Stimulated activated memory B cell treated with anti-CD40 and anti-IgM and Interleukin-4, amounts not matched to agents 10 μg/mL and 1 μg/mL and 100 μg/mL, for 72 hours (primary cell): ENCODE data around the gene PTPRJ.

Experiments
- ATAC-seq: fragments of 150-1000 bp; cut with Tn5 transposase; 2 replicates; pipeline ENCODE4 v1.10.0; 2021
- H3K27ac Mint-ChIP-seq: one replicate; pipeline ENCODE4 v1.8.0; 2022; ENCODE audit warnings: mild to moderate bottlenecking, mixed read lengths
- H3K27me3 Mint-ChIP-seq: one replicate; pipeline ENCODE4 v1.8.0; 2022; ENCODE audit warnings: mixed read lengths
- H3K36me3 Mint-ChIP-seq: one replicate; pipeline ENCODE4 v1.8.0; 2022; ENCODE audit warnings: mixed read lengths
- H3K4me1 Mint-ChIP-seq: one replicate; pipeline ENCODE4 v1.8.0; 2022; ENCODE audit warnings: mixed read lengths
- H3K4me3 Mint-ChIP-seq: one replicate; pipeline ENCODE4 v1.8.0; 2022; ENCODE audit warnings: mild to moderate bottlenecking, moderate library complexity, mixed read lengths
- H3K9me3 Mint-ChIP-seq: one replicate; pipeline ENCODE4 v1.8.0; 2022; ENCODE audit warnings: mixed read lengths

Gene PTPRJ

GRCh38 chr11:48090174-48090573 lies 109.8 kb downstream of the PTPRJ start:
- peak overlapping the region; percentile 67 for H3K27ac Mint-ChIP-seq
- no peak for ATAC-seq
- H3K36me3 Mint-ChIP-seq, result peaks cover 3% of the 10 kb centered on the region
- H3K9me3 Mint-ChIP-seq, result no peaks in the 10 kb centered on the region
- no peak overlapping the region for H3K4me3 Mint-ChIP-seq
- peaks cover 77% of the 10 kb centered on the region for H3K4me1 Mint-ChIP-seq
- no peaks in the 10 kb centered on the region for H3K27me3 Mint-ChIP-seq

DNA sequence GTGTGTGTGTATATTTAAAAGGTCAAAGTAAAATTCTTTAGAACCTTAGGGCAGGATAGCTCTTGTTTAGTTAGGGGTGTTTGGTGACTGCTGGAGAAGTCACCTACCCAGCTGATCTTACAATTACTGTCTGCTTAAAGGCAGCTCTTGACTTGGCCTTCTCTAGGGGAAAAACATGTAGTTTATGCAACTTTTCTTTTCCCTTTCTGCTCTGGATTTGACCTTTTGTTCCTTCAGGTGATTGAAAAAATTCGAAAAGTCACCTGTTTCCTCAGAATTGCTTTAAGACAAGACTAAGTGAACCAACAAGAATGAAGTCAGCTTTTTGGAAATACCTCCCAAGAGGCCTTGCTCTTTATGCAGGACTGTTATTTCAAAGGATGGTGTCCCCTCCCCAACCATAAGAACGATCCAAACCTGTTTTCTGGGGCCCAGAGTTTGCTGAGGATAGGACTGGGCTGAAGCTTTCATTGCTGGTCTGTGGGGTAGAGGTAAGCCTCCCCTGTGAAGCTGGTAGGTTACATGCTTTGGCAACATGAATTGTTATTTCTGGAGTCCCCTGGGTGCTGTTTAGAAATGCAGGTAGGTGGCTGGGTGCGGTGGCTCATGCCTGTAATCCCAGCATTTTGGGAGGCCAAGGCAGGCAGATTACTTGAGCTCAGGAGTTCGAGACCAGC lies 111.2 kb downstream of the PTPRJ start:
- H3K4me1 Mint-ChIP-seq, result peaks cover 85% of the 10 kb centered on the region
- no peaks in the 10 kb centered on the region for H3K27me3 Mint-ChIP-seq
- peak overlapping the region; percentile 5 for H3K4me3 Mint-ChIP-seq
- H3K9me3 Mint-ChIP-seq, result no peaks in the 10 kb centered on the region
- peaks cover 5% of the 10 kb centered on the region for H3K36me3 Mint-ChIP-seq
- ATAC-seq, result peak; percentile 57
- peak overlapping the region; percentile 67 for H3K27ac Mint-ChIP-seq

GRCh38 chr11:48093323-48093722 lies 113.0 kb downstream of the PTPRJ start:
- no peak for ATAC-seq
- Mint-ChIP-seq H3K27ac (peak overlapping the region; percentile 50), H3K4me3 (no peak overlapping the region), H3K9me3 (no peaks in the 10 kb centered on the region), H3K4me1 (peaks cover 77% of the 10 kb centered on the region), H3K27me3 (no peaks in the 10 kb centered on the region), H3K36me3 (peaks cover 5% of the 10 kb centered on the region)

DNA sequence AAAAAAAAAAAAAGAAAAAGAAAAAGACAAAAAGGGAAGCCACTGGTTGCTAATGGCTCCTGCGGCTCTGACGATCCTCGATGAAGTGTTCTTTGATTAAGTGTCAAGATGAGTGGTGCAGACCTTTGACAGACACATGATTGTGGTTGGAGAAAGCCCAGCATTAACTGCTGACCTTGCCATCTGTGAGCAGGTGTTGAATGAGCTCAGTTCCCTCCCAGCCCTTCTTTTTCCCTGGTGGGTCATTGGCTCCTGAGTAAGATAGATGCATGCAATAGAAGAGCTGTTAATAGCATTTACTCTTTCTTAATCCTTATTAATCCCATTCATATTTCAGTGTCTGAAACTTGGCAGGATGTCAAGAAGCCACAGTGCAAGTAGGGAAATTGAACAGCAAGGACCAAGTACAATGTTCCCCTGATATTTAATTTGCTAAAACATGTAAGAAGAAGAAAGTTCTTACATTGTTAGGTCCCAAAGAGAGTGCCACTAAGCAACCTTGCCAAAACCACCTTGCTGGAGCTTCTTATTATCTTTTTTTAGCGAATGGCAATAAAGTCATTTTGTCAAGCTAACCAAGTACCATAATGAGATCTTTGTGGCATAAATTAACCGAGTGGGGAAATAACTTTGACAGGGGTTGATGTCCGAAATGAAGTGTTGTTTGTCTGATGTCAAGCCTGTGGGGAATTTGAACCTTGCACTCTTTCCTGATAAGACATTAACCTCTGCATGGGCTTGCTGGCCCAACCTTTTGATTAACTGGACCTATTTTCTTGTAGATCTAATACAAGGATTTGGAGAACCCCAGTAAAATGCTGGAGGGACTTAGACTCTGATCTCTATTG lies 113.7 kb downstream of the PTPRJ start:
- Mint-ChIP-seq H3K9me3 (no peaks in the 10 kb centered on the region), H3K36me3 (peaks cover 5% of the 10 kb centered on the region), H3K4me3 (peak overlapping the region; percentile 41), H3K27ac (peak overlapping the region; percentile 50), H3K27me3 (no peaks in the 10 kb centered on the region), H3K4me1 (peaks cover 71% of the 10 kb centered on the region)
- peak; percentile 84 for ATAC-seq

DNA sequence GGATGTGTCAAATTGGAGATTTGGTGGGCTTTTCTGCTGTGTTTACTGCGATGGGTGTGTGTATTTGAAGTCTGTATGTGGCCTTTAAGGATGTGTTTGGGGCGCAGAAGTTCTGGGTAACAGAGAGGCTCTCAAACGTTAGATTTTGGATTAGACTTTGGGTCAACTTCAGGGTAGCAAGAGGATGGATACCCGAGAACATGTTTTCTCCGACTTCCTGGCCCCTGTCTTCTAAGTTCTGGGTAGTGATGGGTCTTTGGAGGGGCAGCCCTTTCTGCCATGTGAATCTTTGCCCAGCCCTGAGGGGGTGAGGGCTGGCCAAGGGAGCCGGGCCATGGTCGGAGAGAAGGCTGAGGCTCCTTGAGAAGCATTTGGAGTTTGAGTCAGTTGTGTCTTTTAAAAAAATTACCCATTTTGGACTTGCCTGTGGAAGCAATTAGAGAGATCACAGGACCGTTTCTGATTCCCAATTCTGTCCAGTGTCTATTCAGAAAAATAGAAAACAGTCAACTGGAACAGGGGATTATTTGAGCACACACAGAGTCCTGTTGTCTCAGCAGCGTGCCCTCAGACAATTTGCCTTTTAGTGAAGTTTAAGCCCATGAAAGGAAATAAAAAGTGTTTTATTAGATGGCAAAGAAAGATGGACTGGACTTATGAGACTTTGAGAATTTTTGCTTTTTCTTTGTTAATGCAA lies 114.4 kb downstream of the PTPRJ start:
- peaks cover 70% of the 10 kb centered on the region for H3K4me1 Mint-ChIP-seq

GRCh38 chr11:48095779-48096470 lies 115.6 kb downstream of the PTPRJ start:
- H3K27me3 Mint-ChIP-seq, result no peaks in the 10 kb centered on the region
- H3K36me3 Mint-ChIP-seq, result peaks cover 5% of the 10 kb centered on the region
- H3K4me3 Mint-ChIP-seq, result no peak overlapping the region
- peaks cover 62% of the 10 kb centered on the region for H3K4me1 Mint-ChIP-seq
- no peaks in the 10 kb centered on the region for H3K9me3 Mint-ChIP-seq
- peak overlapping the region; percentile 50 for H3K27ac Mint-ChIP-seq
- no peak for ATAC-seq

More for the DNA sequence above, 114.4 kb downstream of the PTPRJ start:
- H3K4me3 Mint-ChIP-seq, result no peak overlapping the region
- ATAC-seq, result no peak
- peak overlapping the region; percentile 50 for H3K27ac Mint-ChIP-seq
- no peaks in the 10 kb centered on the region for H3K9me3 Mint-ChIP-seq
- peaks cover 5% of the 10 kb centered on the region for H3K36me3 Mint-ChIP-seq
- H3K27me3 Mint-ChIP-seq, result no peaks in the 10 kb centered on the region

DNA sequence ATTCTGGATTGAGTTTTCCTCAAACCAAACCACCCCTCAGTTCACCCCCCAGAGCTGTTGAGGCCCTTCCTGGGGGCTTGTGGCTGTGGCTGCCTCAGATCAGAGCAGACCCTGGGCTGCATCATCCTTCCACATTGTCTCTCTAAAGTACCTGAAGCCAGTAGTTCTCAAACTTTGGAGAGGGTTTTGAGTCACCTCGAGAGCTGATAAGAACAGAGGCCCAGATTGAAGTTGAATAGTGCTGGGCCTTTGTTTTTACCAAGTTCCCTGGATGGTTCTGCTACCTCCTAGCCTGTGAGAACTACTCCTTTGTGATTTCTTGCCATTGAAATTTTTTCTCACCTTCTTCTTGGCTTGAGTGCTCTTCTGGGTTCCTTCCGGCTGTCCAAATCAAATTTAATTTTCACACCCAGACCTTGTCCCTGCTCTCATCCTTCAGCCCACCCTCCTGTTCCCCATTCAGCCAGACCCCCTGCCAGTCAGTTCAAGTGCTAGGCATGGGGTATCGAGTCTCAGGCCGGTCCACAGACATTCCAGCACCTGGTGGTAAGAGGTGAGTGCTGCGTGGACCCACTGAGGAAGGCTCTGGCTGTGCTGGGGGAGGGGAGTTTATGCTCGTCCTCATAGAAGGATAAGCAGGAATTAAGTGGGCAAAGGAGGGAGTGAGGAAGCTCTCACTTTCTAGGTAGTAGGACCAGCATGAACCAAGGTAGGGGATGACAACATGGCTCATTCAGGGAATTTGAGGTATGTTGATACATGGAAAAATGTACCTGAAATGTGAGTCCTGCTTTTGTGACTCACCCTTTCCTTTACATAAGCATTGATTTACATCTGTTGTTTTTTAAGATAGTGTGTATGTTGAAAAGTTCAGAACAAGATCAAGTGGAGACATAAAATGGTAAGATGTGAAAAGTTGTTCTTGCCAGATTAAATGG lies 116.5 kb downstream of the PTPRJ start:
- Mint-ChIP-seq H3K4me3 (no peak overlapping the region), H3K27me3 (no peaks in the 10 kb centered on the region), H3K27ac (peak overlapping the region; percentile 38), H3K4me1 (peaks cover 63% of the 10 kb centered on the region), H3K9me3 (no peaks in the 10 kb centered on the region), H3K36me3 (peaks cover 5% of the 10 kb centered on the region)
- ATAC-seq, result no peak

- H3K27ac Mint-ChIP-seq, result no peak overlapping the region
- no peak for ATAC-seq
- H3K36me3 Mint-ChIP-seq, result peaks cover 5% of the 10 kb centered on the region
- no peaks in the 10 kb centered on the region for H3K27me3 Mint-ChIP-seq
- no peaks in the 10 kb centered on the region for H3K9me3 Mint-ChIP-seq
- peaks cover 67% of the 10 kb centered on the region for H3K4me1 Mint-ChIP-seq
- H3K4me3 Mint-ChIP-seq, result no peak overlapping the region
Measured at GRCh38 chr11:48098024-48098423, 117.7 kb downstream of the PTPRJ start.

DNA sequence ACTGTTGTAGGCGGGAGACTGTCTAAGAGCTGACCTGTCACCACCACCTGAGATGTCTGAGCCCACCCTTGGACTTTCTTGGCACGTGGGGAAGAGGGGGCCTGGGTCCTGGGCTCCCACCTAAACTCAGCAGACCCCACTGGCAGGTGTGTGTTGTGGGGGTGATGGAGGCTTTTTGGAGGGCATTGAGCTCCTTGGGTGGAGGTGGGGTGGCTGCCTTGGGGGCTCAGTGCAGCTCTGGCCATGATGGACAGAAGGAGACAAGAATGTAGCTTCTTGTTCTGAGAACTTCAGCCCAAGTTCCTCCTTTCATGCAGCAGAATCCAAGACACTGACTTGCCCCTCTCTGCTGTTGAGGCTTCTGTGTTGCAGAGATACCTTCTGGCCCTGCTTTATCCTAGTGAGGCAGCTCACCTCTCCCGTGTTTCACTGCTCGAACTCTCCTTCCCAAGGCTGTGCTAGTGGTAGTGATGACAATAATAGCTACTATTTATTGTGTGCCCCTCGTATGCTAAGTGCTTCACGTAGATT lies 119.6 kb downstream of the PTPRJ start:
- no peak for ATAC-seq
- H3K4me1 Mint-ChIP-seq, result peaks cover 62% of the 10 kb centered on the region
- H3K27ac Mint-ChIP-seq, result peak overlapping the region; percentile 12
- H3K36me3 Mint-ChIP-seq, result peaks cover 5% of the 10 kb centered on the region
- no peak overlapping the region for H3K4me3 Mint-ChIP-seq
- H3K9me3 Mint-ChIP-seq, result no peaks in the 10 kb centered on the region
- H3K27me3 Mint-ChIP-seq, result no peaks in the 10 kb centered on the region

DNA sequence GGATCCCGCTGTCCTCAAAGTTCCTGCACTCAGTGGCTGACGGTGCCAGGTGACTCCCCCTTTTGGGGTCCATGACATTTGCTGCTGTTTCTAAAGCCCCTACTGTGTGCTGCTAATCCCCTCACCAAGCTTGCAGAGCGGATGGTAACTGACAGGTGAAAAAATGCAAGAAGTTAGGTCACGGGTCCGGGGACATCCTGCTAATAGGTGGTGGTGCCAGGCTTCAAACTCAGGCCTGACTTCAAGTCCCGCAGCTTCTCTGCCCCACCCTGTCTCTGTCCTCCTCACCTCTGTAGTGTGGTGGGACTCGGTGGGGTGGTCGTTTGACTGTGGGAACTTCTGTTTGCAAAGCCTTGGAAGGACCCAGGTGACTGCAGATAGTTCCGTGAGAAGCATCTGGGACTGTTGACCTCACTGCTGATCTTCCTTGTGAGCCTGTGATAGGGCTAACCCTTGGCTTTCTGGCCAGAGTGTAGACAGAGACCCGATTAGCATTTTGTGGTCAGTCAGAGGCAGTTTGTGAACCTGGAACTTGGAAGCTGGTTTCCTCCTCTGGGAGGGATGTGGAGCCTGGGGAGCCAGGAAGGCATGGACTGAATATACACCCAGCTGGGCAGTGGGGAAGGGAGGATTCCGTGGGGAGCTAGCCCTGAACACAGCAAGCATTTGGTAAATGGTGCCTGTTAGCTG lies 120.8 kb downstream of the PTPRJ start:
- no peak for ATAC-seq
- Mint-ChIP-seq H3K4me3 (no peak overlapping the region), H3K4me1 (peaks cover 64% of the 10 kb centered on the region), H3K36me3 (no peaks in the 10 kb centered on the region), H3K27me3 (no peaks in the 10 kb centered on the region), H3K9me3 (no peaks in the 10 kb centered on the region), H3K27ac (peak overlapping the region; percentile 78)

- H3K27me3 Mint-ChIP-seq, result no peaks in the 10 kb centered on the region
- H3K4me1 Mint-ChIP-seq, result peaks cover 64% of the 10 kb centered on the region
- no peaks in the 10 kb centered on the region for H3K9me3 Mint-ChIP-seq
- no peaks in the 10 kb centered on the region for H3K36me3 Mint-ChIP-seq
- ATAC-seq, result no peak
- no peak overlapping the region for H3K4me3 Mint-ChIP-seq
- peak overlapping the region; percentile 78 for H3K27ac Mint-ChIP-seq
Measured at GRCh38 chr11:48101958-48102357, 121.6 kb downstream of the PTPRJ start.

GRCh38 chr11:48103621-48104567 lies 123.5 kb downstream of the PTPRJ start:
- no peaks in the 10 kb centered on the region for H3K36me3 Mint-ChIP-seq
- H3K27ac Mint-ChIP-seq, result peak overlapping the region; percentile 78
- no peak for ATAC-seq
- H3K27me3 Mint-ChIP-seq, result no peaks in the 10 kb centered on the region
- H3K4me1 Mint-ChIP-seq, result peaks cover 80% of the 10 kb centered on the region
- H3K9me3 Mint-ChIP-seq, result no peaks in the 10 kb centered on the region
- H3K4me3 Mint-ChIP-seq, result no peak overlapping the region

- ATAC-seq, result no peak
- Mint-ChIP-seq H3K4me1 (peaks cover 80% of the 10 kb centered on the region), H3K4me3 (no peak overlapping the region), H3K27me3 (no peaks in the 10 kb centered on the region), H3K36me3 (no peaks in the 10 kb centered on the region), H3K9me3 (no peaks in the 10 kb centered on the region), H3K27ac (peak overlapping the region; percentile 78)
Measured at GRCh38 chr11:48104568-48104924, 124.2 kb downstream of the PTPRJ start.
